Ovary (tissue), 3 donors: ENCODE data around the gene SEMA6D.

Experiments used
- CTCF ChIP-seq, 3 donors: fragments of 450-650 bp in 2 of 3; fragments of 200-600 bp in 1 of 3; IDR thresholded peaks; one replicate each; pipeline versions ENCODE4 v1.5.1 to v1.8.0; 2016 to 2022; ENCODE audit warnings: antibody characterized with exemption in 3 of 3, mild to moderate bottlenecking in 1 of 3
- POLR2A ChIP-seq: fragments of 450-650 bp; IDR thresholded peaks from one replicate; pipeline ENCODE4 v1.6.1; 2017; ENCODE audit warnings: antibody characterized with exemption, mild to moderate bottlenecking, moderate library complexity
- donor health status: DM: no; HTN: no; CAD: no.

DNA sequence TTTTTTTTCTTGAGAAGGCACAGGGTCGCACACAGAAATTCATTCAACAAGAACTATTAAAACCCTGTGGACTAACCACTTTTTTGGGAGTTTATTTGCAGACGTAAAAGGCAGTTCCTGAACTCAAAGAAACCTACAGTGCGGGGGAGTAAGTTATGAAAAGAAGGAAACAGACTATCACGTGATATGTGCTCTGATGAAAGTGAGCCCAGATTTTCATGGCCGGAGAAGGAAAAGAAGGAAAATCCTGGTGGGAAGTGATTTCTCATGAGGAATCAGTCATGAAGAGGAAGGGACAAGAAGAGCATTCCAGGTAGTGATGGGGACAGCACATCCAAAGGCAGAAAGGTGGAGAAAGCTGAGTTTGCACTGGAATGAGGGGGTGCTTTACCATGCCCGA lies 26.1 kb downstream of the SEMA6D start:
- TF ChIP-seq CTCF (IDR thresholded peaks at IDR 0.05) (no peak), POLR2A (no peak)
